GM21381 (cell line): ENCODE results near the gene SAMD13.

Source experiments
- ATAC-seq: cut with Tn5 transposase; IDR thresholded peaks from one replicate; pipeline ENCODE4 v1.9.1; 2021; ENCODE audit warnings: mild to moderate bottlenecking, moderate library complexity; ENCODE audit not compliant: unreplicated experiment

Gene SAMD13

DNA sequence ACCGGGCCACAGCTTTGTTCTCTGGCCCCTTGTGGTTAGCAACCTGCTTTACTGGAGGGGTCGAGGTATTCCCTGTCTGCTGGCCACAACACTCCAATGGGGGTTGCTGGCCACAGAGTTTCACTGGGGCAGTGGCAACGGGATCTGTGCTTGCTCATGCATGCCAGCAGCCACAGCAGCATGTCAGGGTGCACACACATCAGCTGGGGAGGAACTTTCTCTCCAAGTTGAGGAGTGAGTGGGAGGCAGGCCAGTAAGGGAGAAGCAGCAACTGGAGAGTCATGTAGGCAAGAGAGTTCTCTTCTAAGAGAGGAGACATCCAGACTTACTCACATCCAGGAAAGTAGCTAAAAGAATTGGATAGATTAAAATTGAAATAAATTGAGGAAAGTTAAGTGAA, 38.0 kb downstream of the SAMD13 start:
- ATAC-seq = no peak

DNA sequence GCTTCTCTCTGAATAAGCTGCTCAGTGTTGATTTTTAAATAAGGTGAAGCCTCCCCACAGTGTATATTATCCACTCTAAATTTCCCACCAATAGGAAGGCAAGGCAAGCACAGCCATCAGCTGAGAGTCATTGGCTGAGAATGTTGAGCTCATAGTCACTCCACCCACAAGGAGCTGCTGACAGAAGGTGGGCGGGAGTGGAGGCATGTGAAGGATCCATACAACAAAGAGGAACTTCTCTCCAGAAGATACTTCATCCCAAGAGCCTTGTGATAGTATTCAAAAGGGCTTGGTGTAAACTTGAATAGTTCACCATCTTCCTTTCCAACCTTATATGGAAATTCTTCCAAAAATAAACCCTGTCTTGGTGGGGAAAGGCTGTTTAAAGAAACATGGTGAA, 42.8 kb downstream of the SAMD13 start:
- no peak for ATAC-seq

DNA sequence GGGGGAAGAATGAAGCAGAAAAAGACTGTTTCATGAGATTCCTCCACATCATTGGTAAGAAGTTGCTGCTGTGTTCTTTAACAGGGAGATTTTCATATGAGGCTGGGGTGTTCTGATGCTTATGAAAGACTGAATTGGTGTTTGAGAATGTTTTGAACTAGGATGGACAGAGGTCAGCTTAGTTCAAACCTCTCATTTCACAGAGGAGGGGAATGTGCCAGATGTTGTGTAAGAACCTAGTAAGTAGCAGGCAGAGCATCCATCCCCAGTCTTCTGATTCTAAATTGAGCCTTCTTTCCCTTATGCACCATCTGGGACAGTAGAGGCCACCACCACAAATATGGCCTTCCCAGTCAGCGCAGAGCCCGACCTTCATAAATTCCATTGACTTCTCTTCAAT, 43.7 kb downstream of the SAMD13 start:
- ATAC-seq = no peak

DNA sequence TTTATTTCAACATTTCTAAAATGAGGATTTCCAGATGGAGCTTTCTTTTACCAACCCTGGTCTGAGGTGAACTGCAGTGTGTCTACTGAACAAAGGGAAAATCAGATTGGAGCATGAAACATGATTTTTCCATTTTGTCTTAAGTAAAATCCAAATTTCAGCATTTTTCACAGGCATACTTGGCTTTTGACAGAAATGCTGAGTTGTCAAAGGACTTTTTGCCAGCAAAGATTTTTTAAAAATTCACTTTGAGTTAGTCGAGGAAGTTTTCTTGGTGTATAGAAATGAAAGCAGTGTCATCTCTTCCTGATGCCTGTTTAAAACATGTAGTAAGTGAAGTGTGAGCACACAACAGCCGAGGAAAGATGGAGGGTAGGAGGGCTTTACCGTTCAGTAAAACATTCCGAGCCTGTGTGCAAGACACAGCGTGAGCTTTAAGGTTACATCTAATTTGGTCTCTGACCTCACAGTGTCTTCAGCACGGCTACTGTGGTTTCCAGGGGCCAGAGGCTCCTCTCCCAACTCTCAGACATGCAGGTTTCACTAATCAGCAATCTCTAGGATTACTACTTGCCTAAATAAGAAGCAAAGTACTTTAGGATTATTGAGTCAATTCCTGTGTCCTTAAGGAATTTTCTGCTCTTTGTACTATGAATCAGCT, 45.9 kb downstream of the SAMD13 start:
- ATAC-seq = no peak

DNA sequence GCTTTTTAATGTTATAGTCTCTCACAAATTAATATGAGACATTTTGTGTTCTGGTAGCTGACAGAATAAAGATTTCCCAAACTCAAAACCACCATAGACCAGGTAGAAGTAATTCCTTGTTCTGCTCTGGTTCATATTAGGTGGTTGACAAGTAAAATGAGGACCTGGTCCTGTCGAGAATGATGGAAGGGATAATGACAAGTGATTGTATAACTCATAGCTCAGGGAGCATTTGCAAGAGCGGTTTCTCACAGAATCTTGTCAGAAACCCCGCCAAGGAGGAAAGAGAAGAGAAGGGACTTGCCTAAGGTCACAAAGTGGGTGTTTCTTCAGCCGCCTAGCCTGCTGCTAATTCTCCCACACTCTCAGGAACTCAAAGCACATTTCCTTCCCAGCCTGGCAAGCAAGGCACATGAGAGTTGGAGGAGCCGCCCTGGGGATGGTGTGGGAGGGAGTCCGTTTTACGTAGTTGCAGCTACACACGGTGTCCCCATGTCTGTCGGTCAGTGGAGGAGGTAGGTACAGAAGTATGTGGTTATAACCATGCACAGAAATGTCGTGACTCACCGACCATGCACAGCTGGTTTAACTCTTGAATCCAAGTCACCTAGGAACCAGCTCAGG, 46.5 kb downstream of the SAMD13 start:
- ATAC-seq = no peak

DNA sequence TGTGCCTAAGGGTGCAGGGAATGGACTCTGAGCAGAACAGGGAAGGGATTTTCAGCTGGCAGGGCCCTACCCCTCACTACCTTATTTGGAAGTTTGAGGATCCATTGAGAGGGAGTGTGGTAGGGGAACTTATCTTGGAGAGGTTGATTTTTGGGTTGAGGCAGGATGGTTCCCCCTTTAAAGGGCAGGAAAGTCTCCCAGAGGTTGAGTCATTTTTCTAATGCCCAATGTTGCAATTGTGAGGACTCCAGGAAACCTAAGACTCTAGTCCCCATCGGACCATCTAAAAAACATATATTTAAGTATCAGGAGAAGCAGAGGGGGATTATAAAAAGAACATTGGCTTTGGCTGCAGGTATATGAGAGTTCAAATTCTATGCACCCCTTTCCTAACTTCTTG, 47.3 kb downstream of the SAMD13 start:
- no peak for ATAC-seq

DNA sequence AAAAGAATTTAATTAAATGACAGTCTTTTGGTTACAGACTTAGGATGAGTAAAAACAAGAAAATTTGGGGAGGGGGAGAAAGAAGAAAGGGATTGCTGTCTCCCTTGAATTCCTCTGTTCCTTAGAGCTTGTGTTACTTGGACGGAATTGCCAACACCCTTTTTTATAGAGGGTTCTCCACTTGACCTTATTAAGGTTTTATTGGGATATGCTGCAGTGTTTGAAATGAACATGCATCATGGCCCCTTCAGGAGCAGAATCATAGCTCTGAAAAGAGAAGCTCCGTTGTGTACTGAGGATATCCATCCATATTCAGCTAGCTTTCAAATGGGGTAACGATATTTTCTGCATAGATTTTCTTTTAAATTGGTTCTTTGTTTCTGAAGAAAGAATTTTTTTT, 48.6 kb downstream of the SAMD13 start:
- ATAC-seq = no peak

DNA sequence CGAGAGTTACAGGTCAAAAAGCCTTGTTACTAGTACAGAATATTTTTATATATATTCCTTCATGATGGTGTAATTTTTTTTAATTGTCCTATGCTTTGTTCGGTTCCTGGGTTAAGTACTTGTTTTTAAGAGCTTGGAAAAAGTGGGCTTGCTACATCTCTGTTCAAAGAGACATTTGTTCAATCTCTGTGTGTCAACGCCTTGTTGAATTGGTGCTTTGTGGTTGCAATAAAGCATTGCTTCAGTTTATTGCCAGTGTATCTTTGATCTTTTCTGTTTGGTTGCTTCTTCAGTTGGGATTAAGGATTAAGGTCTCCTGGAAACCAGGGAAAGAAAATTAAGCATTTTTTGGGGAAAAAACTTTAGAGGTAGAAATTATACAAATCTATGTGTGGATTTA, 49.0 kb downstream of the SAMD13 start:
- no peak for ATAC-seq

DNA sequence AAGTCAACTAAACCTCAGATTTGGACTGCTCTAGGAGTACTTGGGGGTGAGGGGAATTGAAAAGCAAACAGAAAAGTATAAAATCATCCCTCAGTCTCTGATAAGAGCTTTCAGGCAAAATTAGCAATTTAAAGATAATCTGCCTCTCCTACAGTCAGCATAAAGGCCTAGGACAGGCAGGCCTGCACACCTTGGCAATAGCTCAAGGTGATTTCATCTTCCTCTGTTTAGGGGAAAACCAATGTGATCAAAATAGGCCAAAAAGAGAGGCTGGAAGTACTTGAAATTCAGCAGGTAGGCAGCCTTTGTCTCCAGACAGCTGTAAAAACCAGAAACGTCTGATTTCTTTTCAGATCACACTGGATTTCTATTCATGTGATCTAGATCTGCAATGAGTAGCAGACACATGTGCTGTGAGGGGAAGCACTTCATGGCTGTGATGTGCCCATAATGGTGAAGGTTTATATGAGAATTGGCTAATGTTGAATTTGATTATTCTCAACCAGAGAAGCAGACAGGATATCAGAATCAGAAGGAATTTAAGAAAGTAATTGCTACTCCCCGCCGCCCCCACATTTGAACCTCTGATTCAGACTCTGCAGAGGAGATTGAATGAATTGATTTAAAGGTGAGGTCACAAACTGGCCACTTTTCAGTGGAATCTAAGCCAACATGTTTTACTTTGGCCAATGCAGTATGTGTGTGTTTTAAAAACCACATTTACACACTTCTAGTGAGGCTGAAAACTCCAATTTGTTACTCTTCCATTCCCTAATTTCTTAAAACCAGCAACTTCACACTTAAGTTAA, 51.0 kb downstream of the SAMD13 start:
- no peak for ATAC-seq

DNA sequence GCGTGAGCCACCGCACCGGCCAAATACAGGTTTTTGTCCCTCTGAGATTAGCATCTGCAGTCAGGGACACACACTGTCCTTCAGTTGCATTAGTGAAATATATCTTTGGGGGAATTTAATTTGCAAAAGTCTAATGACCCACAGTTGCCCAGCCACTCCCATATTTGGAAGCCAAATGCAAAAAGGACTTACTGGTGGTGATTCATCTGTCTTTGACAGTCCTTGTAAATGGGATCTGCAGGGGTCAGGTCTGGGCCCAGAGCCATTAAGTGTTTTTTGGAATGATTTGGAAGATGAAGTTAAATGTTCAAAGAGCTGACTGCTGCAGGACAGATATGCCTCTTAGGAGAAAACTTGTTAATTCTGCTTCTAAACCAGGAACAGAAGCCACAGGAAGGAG, 52.2 kb downstream of the SAMD13 start:
- no peak for ATAC-seq

DNA sequence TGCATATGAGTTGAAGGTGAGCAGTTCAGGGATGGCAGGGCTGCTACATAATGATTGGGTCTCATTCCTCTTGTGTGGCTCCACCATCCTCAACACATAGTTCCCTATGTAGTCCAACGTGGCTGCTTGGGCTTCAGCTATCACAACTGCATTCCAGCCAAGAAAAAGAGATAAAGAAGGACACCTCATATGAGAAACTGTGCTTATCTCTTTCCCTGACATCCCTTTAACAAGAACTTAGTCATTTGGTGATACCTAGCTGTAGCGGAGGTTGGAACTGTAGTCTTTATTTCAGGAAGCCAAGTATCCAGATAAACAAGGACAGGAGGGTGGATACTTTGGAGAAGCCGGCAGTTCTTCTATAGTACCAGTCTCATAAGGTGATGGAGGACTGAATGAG, 54.0 kb downstream of the SAMD13 start:
- no peak for ATAC-seq

DNA sequence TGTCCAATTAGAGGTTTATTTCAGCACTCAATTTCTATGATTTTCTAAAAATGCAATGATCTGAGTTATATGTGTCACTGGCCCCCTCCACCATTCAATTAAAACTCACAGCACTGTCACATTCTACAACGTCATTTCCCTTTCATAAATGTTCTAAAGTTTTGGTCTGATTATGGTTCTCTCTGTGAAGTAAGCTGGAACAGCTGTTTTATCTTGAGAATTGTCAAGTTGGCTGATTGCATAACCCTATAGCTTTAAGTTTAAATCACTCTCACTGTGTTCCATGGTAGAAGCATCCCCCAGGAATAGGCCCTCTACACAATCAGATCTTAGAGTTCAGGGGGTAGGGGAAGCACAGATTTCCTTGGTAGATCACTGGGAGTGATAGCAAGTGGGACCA, 55.4 kb downstream of the SAMD13 start:
- ATAC-seq = no peak

DNA sequence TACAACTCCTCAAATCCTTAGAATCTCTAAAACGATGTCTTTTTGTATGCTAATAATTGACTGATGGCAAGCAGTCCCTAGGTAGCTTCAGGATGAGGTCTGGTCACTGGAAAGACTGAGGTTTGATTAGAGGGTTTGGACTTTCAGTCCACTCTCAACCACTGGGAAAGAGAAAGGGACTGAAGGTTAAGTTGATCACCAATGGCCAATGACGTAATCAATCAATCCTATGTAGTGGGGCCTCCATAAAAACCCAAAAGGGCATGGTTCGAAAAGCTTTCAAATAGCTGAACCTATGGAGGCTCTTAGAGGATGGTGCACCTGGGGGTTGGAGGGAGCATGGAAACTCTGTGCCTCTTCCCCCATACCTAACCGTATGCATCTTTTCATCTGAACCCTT, 57.2 kb downstream of the SAMD13 start:
- no peak for ATAC-seq

DNA sequence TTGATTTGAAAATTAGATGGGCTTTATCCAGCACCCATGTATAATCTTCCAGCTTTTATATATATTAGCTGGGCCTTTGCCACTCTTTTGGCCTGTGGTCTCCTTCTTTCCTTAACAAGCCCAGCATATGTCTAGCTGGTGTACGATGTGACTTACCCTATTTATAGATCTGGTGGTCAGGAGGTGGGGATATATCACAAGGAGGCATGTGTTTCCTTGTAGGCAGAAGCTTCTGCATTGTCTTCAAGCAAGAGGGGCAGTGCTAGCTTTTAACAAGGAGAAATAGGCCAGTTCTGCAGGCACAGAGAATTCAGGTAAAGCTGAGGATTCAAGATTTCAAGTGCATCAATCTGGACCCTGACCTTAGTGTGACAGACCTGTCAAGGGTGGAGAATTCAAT, 58.8 kb downstream of the SAMD13 start:
- no peak for ATAC-seq

DNA sequence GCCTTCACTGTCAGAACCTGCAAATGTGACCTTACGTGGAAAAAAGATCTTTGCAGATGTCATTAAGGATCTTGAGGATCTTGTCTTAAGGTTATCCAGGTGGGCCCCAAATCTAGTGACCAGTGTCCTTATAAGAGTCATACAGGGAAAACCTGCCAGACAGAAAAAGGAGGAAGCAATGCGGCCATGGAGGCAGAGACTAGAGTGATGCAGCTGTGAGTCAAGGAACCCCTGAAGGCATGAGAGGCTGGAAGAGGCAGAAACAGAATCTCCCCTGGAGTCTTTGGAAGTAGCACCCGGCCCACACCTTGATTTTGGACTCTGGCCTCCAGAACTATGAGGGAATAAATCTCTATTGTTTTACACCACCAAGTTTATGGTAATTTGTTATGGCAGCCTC, 60.3 kb downstream of the SAMD13 start:
- no peak for ATAC-seq

DNA sequence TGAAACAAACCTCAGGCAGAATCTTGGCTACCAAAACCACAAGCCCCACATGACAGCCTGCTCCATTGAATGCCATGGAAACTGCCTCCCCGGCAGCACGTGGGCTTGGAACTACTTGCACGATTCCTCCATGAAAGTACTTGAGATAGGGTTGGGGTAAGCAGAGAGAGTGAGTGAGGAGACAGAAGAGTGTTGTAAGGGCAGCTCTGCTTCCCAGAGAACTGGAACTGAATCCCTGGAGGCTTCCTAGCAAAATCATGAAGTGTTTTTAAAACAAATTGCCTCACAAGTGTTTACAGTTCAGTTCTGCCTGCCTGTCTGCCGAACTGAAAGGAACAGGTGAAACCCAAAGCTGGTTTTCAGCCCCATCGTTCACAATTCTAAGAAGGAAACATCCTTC, 61.5 kb downstream of the SAMD13 start:
- no peak for ATAC-seq

DNA sequence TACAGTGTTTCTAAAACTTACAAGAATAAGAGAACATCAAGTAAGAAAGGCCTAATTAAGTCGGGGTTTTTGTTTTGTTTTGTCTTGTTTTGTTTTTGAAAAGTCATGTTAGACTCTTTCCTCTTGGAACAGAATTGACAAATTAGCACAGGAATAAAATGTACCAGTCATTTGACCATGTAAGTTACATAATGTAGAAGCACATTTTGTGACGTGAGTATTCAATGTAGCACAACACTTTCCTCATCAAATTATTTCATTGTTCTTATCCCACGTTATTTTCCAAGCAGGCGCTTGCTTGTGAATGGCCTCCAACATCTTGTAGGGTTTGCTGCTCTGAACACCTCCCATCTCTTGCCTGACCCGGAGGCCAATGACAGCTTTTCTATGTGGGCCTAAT, 62.1 kb downstream of the SAMD13 start:
- ATAC-seq = no peak

DNA sequence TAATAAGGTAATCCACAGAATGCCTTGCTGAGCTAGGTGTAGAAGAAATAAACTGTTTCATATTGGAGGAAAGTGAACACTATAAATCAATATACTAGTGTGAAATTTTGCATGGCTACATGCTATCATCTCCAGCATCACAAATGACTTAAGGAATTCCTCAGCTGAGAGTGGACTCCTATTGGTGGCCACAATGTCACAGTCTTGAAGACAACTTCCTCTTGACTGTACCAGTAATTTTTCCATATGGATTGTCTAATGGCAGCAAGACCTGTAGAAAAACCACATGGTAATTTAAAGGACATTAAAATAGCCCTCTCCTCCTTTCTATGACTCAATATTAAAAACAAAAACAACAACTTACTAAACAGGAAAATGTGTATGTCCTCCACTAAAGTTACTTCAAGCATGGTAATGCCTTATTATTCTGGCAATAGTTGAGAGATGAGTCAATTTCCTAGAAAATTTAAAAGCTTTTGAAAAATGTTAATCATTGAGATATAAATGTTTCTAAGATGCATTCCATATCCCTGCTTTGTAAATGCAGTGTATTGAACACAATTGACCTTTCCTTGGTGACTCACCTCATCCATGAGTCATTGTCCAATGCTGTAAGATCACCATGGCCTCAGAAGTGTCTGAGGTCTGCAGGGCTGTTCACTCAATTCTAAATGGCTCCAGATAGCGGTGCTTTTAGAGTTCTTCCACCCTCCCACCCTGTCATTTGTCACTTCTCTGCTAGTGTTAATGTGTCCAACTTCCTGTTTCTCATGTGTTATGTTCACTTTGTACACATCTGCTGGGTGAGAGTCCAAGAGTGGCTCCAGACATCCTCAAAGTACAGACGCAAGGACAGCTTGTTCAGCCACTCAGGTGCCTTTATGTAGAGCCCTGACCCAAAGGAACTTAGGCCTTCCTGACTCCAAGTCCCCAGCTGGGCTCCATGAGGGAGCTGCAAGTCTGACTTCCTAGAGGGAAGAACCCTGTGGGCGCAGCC, 64.0 kb downstream of the SAMD13 start:
- no peak for ATAC-seq

DNA sequence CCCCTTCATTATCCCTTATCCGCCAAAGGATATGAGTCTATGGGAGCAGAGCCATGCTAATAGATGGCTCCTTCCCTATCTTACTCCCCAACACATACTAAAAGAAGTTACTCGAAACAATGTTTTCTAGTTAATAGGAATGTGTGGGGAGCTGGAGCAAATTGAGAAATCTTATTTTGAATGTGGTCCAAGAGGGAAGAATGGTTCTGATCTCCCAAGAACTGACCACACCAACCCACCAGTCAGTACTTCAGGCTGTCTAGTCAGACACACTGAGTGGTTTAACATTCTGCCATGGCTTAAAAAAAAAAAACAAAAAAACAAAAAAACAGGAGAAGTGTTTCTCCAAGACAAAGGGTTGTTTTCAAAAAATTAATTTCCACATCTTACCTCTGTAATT, 65.3 kb downstream of the SAMD13 start:
- ATAC-seq = no peak

DNA sequence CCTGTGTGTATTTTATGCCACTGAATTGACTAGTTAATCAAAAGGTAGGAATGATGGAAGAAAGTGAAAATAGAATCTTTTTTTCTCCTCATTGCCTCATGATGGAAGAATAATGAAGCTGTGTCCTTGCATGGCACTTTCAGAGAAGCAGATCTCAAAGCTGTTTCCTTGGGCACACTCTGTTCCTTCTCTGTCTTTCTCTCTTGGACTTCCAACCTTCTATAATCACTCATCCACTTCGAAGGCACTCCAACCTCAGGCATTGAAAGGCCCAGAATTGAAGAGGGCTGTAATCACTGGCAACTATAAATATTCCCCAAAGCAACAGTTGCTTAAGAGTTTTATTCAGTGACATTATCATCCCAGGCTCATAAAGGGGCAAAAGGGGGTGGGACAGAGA, 65.7 kb downstream of the SAMD13 start:
- no peak for ATAC-seq

DNA sequence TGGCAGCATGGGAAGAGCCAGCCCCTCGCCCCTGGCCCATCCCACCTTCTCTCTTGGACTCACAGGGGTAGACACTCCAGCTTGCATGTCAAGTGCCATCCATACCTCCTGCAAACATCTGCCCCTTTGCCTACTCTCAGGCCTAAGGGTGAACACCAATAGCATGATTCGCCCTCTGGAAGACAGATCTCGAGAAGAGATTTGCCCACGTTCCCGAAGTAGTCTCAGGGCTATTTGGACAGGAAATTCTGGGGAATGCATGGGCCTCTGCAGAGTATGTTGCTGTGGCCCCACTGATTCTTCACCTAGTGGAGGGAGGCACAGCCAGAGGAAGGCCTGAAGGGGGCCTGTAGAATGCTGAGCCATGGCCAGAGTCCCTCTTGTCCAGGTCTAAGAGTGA, 66.9 kb downstream of the SAMD13 start:
- no peak for ATAC-seq
